ENCODE results near the gene ZCCHC24.
A peak's percentile ranks its signal among the peaks of the same experiment; 100 is the strongest.

Gene ZCCHC24

GRCh38 chr10:79361726-79362397, 83.6 kb downstream of the ZCCHC24 start:
- no peak for DNase-seq (ENCODE audit: low read depth in 2 of 2)

- DNase-seq (ENCODE audit: low read depth in 2 of 2) = no peak
Observed at GRCh38 chr10:79360499-79361342, 84.7 kb downstream of the ZCCHC24 start.

- DNase-seq (ENCODE audit: low read depth in 2 of 2) = no peak
Observed at GRCh38 chr10:79359816-79360498, 85.5 kb downstream of the ZCCHC24 start.

GRCh38 chr10:79358811-79359210, 86.6 kb downstream of the ZCCHC24 start:
- no peak for DNase-seq (ENCODE audit: low read depth in 2 of 2)

- DNase-seq (ENCODE audit: low read depth in 2 of 2) = no peak
Observed at GRCh38 chr10:79357180-79357579, 88.2 kb downstream of the ZCCHC24 start.

GRCh38 chr10:79356104-79356503, 89.3 kb downstream of the ZCCHC24 start:
- DNase-seq (ENCODE audit: low read depth in 2 of 2) = no peak

- no peak for DNase-seq (ENCODE audit: low read depth in 2 of 2)
Observed at GRCh38 chr10:79355420-79356017, 89.9 kb downstream of the ZCCHC24 start.

GRCh38 chr10:79354615-79355014, 90.8 kb downstream of the ZCCHC24 start:
- no peak for DNase-seq (ENCODE audit: low read depth in 2 of 2)

- DNase-seq (ENCODE audit: low read depth in 2 of 2) = no peak
Observed at GRCh38 chr10:79354141-79354540, 91.3 kb downstream of the ZCCHC24 start.

- no peak for DNase-seq (ENCODE audit: low read depth in 2 of 2)
Observed at GRCh38 chr10:79353726-79354125, 91.7 kb downstream of the ZCCHC24 start.

GRCh38 chr10:79353000-79353406, 92.4 kb downstream of the ZCCHC24 start:
- no peak for DNase-seq (ENCODE audit: low read depth in 2 of 2)

- DNase-seq (ENCODE audit: low read depth in 2 of 2) = no peak
Observed at GRCh38 chr10:79352035-79352877, 93.2 kb downstream of the ZCCHC24 start.

GRCh38 chr10:79351332-79351731, 94.1 kb downstream of the ZCCHC24 start:
- DNase-seq (ENCODE audit: low read depth in 2 of 2) = no peak

GRCh38 chr10:79350407-79351154, 94.8 kb downstream of the ZCCHC24 start:
- no peak for DNase-seq (ENCODE audit: low read depth in 2 of 2)

- DNase-seq (ENCODE audit: low read depth in 2 of 2) = no peak
Observed at GRCh38 chr10:79349766-79350406, 95.5 kb downstream of the ZCCHC24 start.

- DNase-seq (ENCODE audit: low read depth in 2 of 2) = no peak
Observed at GRCh38 chr10:79349072-79349491, 96.3 kb downstream of the ZCCHC24 start.

GRCh38 chr10:79348640-79348988, 96.8 kb downstream of the ZCCHC24 start:
- no peak for DNase-seq (ENCODE audit: low read depth in 2 of 2)

GRCh38 chr10:79347894-79348639, 97.4 kb downstream of the ZCCHC24 start:
- peak; percentile 51 to 64 for DNase-seq (ENCODE audit: low read depth in 2 of 2)

GRCh38 chr10:79347226-79347893, 98.1 kb downstream of the ZCCHC24 start, which contains the start of gene PPIF:
PPIF (plus strand) TSS chr10:79347469; CDS start chr10:79347549, 80 bp downstream.
- peak; percentile 80 to 88 for DNase-seq (ENCODE audit: low read depth in 2 of 2)
